Activated CD8-positive, alpha-beta memory T cell treated with anti-CD3 and anti-CD28 coated beads, Interleukin-2, amount 50 U/mL, for 24 hours (primary cell): ENCODE results near the gene PEX11B.
A peak's percentile ranks its signal among the peaks of the same experiment; 100 is the strongest.

Experiments
- DNase-seq: peaks from one replicate; pipeline ENCODE4 v3.0.0-alpha.2; 2020; ENCODE audit errors: extremely low read depth

The PEX11B gene

DNA sequence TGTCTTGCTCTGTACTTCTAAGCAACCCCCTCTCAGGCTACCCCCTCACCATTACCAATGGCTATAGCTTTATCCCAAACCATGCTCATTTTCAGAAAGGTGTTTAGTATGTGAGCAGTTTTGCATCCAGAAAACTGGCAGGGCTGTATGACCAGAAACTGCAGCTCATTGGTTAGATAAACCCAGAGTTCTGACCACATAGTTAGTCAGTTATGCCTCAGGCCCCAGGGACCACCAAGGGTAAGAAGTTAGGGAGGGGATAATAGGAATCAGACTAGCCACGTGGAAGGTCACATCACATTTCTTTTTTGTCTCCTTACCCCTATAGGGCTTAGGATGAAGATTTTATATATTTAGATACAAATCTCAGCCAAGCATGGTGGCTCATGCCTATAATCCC lies 9.9 kb downstream of the PEX11B start:
- no peak for DNase-seq

DNA sequence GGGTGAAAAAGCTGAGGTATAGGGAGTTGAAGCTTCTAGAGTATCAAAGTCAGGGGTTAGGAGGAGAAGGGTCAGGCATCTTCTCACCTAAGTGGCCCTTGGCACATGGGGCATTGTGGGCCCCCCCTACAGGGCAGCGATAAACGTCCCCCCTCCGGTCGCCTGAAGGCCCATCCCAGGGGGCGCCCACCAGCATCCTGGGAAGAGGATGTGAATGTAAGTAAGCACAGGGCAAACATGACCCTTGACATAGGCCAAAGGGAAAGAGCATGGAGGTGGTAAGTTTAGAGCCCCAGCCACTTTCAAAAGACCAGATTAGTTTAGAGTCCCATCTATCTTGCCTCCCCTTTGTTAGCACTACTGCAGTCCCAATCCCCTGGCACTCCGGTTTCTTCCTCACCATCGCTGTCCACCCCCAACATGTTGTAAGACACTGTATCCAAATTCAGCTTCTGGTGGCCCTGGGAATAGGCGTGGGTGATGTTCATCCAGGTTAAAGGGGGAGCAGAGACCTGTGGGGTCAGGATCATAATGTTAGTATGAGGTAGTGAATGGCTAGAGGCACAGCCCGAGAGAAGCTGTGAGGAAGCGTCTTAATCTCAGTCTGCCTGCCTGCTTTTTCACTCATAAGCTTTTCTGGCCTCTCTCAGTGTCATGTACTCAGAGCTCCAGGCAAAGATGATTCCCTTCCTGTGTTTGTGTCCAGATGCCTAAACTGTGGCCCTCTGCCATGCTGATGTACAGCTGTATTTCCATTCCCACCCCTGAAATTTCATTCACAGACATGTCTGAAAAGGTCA lies 11.4 kb downstream of the PEX11B start:
- DNase-seq: no peak

DNA sequence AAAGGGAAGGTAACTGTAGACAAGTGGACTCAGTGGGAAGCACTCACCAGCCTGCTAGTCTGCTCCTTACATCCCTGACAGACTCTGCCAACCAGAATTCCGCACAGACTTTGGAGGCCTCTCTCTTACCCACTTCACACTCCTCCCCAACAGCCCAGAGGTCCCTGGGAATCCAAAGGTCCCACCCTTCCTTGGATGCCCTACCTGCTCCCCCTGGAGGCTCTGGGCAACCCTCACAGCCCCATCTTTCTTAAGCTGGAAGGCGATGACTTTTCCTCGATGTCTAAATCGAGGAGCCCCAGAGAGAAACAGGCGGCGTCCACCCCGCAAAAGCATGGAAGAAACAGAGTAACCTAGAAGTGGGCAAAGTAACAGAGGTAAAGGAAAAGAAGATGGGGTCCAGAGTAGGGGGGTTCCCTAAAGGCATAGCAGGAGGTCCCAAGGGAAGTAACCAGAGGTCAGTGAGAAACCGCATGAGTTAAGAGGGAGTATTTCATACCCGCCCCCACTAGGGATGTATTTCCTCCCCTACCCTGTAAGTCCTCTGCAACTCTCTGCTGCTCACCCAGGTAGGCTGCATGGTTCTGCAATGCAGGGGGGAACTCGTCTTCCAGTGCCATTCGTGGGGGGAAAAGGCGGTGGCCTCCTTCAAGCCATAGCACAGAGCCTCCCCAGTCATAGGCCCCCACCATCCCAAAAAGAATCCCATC lies 17.1 kb downstream of the PEX11B start:
- DNase-seq: no peak

DNA sequence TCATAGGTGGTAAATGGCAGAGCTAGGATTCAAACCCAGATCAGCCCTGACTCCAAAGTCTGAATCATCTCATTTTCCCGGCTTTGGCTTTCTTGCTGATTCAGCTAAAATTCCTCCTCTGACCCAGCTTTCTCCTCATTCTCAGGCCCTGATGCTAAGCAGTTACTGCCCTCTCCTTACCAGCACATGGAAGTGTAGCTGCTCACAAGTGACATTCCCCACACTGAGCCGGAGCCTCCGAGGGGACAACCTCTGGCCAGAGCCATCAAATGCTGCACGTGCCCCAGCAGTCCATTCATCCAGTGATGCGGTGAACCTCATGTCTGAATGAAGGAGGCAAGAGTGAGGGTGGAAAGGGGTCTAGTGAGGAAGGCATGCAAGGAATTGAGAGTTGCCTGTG lies 19.8 kb downstream of the PEX11B start:
- no peak for DNase-seq

DNA sequence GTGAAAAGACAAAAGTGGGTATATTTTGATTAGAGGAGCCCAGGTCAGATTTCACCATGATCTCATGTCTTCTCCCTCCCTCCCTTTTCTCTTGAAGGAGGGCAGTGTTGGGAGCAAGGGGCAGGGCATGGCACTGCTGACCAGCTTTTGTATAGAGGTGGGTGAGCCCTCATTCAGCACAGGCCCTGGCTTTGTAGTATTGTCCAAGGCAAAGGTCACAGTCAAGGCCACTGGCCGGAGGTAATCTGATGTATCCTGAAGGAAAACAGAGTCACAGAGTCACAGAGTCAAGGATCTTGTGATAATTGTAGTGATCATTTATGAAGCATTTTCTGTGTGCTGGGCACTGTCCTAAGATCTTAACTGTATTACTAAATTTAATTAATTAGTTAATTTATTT lies 20.5 kb downstream of the PEX11B start:
- DNase-seq: no peak

DNA sequence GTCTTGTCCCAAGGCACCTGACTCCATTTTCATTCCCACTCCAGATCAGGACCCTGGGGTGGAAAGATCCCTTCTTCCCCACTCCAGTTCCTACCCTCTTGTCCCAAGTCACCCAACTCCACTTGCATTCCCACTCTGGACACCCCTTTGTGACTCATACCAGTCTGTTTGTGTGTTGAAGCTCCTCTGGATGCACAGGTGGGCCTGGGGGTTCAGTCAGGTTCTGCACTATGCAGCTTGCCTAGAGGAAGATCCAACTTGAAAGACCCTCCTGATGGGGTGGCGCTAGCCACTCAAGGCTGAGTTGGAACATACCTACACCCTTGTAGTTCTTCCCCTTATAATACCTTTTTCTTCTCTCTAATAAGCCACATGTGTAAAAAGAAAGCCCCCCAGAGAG lies 23.0 kb downstream of the PEX11B start:
- DNase-seq: no peak

DNA sequence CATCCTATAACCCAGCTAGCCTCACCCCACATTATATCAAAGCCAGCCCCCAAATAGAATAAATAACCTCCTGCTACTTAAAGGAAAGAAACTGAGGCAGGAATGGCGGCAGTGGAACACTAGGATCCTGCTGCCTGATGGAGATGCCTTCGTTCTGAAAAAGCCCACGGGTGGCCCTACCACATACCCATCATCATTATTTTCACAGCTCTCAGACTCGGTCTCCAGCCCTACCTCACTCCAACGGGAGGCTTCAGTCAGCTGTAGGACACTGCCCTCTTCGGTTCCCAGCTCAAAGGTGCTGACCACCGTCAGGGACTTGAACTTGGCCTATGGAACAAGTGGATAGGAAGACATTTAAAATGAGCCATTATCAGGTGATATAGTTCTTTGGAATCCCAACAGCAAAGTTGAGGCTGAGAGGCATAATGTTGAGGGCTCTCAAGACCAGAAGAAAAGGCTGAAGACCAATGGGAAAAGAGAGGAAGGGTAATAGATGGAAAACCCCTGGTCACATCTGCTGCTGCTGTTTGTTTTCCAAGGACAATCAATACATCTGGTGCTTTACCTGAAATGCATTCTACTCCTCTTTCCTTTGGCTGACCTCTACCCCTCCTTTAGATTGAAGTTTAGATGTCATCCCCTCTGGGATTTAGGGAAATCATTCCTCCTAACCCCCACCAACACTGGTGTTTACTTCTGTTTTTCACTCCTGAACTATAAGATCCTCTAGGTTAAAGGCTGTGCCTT lies 25.0 kb downstream of the PEX11B start:
- no peak for DNase-seq

DNA sequence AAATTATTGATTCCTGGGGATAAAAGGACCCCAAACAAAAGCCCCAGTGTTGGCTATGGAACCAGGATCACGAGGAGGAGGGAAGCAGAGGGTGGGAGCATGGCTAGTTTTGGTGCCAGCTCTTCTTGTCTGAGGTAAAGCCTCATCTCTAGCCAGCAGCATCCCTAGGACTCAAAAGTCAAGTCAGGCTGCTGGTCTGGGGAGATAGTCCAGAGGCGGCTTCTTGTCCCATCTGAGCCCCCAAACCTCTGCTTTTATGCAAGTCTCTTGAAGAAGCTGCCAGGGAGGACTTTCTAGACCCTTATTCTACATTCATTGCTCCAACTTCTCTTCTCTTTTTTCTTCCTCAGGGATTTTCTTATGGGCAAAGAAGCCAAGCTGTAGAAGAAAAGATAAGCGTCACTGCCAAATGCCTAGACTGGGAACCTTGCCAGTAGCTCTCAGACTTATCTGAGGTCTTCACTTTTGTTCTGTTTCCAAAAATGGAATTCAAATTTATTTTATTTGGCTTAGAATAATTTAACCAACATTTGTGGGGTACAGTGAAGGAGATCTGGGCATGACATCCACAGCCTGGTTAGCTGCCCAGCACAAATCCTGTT lies 25.9 kb downstream of the PEX11B start:
- DNase-seq: no peak

DNA sequence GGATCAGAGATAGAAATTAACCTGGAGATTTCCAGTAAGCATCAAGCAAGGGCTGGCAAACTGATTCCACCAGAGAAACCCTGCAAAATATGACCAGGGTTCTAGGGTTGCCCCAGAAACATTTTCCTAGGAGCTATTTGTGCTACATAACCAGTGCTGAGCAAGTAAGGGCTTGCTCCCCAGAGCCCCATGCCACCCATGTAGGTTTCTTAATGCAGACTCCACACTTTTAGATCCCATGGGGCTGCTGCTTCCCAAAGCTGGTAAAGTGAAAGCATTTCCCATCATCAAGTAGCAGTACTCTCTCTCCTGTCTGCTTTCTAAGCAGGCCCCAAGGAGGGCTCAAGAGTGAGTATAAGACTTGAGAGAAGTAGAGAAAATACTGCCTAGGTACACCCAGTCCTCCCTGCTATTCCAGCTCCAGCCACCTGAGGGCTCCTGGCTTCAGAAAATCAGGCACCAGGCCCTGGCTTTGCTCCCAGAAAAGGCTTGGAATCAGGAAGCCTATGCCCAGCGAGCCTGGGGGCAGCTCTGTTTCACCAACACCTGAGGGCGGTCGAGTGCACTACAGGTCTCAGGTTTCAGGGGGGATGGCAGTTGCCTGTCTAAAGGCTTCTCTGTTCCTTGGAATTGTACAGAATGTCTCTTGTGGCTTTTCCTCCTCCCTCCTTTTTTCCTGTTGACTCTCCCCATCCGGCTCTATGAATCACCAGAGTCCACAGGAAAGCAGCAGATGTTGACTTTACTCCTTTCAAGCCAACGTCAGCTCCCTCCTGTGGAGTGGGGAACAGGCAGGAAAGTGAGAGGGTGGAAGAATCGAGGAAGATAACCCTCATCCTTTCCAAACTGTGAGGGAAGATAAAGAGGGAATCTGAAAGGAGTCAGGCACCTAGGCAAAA lies 26.7 kb downstream of the PEX11B start:
- peak; percentile 12 for DNase-seq

DNA sequence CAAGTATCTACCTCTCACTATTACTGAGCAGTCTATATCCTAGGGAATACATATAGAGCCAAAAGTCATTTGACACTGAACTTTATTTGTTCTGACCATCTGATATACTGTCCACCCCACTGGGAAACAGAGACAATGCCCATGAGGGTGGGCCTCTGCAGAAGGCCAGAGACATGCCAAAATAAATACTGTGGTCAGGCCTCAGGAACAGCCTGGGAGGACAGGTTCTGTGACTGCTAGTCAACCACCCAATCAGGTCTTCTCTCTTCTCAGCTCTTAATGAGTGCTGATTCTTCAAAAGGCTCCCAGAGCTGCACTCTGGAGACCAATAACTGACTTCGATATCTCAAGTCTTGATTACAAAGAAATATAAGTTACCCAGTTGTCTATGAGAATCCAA lies 27.4 kb downstream of the PEX11B start:
- DNase-seq: no peak

DNA sequence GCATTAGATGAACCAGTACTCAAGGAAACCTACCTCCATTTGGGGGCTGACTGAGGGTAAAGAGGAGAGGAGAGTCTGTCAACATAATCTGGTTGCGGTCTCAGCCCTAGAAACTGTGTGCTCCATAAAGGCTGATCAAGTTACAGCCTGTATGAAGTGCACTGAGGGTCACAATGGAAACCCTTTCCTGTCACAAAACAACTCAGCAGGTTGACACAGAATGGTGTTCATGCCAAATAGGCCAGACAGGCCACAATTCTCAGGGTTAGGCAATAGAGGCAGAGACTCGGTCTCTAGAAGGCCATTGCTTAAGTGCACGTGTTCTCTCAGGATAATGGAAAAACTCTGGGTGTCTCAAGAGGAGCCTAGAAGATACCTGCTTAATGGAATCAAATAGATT lies 28.8 kb downstream of the PEX11B start:
- DNase-seq: no peak

DNA sequence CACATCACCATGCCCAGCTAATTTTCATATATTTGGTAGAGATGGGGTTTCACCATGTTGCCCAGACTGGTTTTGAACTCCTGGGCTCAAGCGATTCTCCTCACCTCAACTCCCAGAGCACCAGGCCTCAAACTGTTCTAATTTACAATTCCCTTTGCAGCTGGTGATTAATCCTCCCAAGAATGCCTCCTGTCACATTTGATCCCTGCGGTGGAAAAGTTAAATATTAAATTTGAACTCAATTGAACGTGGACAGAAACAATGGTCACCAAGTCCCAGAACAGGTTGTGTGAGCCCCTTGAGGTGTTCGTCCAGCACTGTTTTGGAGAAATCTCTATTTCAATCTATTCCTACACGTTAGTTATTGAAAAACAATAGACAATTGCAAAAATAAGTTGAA lies 30.9 kb downstream of the PEX11B start:
- no peak for DNase-seq

DNA sequence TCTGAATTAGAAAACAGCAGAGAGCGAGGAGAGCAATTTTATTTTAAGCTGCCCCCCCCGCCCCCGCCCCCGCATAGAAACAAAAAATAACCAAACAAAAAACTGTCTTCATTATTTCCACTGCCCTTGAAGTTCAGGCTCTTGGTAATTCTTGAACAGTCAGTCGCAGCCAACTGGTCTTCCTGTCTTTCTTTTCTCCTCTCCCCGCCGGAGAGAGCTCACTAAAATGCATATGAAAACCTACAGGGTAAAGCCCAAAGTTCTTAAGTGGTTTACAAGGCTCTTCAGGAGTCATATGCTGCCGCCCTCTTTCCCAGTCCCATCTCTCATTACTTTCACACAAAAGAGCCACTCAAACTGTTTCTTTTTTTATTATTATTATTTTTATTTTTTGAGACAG lies 31.7 kb downstream of the PEX11B start:
- DNase-seq: no peak

DNA sequence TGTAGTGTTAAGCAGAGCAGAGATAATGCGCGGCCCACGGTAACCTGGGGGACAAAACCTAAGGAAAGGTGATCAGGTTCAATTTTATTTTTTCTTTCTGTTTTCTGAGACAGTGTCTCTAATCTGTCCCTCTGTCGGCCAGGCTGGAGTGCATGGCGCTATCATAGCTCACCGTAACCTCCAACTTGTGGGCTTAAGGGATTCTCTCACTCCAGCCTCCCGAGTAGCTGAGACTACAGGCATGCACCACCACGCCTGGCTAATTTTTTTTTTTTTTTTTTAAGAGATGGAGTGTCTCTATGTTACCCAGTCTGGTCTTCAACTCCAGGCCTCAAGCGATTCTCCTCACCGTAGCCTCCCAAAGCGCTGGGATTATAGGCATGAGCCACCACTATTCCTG lies 32.1 kb downstream of the PEX11B start:
- DNase-seq: no peak

DNA sequence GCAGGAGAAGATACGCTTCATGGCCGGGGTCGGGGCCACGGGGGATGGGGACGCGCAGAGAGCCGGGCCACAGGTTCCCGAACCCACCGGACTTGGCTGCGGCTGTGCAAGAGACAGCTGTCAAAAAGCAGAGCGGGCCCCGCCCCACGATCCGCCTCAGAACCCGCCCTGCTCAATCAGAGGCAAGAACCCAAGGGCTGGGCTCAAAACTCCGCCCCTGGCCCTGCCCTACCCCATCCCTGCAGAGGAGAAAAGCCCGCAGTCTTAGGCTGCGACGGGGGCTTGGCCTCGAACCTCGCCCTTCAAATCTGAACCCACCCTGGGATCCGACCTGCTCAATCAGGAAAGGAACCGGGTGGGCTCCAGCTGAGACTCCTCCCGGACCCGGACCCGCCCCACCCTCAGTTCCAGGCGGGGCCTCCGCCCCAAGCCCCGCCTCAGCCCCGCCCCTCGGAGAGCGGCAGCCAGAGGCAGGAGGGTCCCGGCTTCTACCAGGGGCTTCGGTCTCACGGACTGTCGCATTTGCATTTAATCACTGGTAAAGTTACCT lies 32.7 kb downstream of the PEX11B start, which contains the start of gene ANKRD35:
ANKRD35 (minus strand) TSS at position 129 of the 550 bp plus-strand sequence; CDS start at position 21, 108 bp downstream.
- peak; percentile 75 for DNase-seq

DNA sequence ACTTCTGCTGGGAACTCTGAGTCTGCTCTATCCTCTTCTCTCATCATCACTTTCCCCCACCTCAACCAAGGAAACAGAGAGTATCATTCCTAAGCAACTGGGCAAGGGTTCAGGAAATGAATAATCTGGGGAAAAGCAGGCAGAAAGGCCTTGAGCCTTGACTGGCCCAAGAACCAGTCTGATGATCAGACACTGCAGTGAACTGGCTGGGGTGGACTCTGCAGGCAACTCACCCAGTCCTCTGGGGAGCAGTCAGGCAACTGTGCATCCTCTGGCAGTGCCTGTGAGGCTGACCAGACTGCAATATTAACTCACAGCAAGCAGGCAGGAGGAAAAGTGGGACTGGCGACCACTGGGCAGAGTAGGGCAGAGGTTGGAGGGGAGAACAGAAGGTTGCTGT lies 33.8 kb downstream of the PEX11B start:
- DNase-seq: no peak

DNA sequence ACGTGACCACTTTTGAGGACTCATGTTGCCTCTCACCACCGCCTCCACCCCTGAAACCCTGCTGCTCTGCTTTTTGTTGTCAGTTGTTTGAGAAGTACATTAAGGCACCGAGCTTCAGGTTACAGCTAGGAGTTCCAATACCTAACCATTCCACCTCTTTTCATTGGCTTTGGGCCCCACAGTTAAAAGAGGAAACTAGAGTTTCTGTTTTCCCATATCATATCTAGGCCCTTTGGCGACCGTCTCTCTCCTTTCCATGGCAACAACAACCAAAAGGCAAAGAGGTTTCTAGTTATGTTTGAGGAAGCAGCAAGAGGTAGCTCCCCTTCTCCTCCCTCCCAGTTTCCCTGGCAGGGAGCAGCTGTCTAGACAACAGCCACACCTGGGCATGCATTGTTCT lies 38.7 kb downstream of the PEX11B start:
- no peak for DNase-seq

DNA sequence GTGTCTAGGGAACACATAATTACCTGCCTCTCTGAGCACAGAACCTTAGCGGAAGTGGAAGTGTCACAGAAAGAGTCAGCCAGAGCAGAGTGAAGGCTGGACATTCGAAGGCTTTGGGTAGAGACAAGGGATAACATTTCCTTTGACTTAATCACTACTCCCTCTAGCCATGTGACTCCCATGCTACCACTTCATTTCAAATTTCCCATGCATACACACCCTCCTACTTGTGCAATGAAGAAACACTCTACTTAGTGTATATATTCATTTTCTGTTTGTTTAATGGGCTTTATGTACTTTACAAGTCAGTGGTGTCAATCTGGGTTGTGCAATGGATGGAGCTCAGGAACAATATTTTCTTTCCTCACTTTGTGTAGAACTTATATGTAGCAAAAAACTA lies 39.8 kb downstream of the PEX11B start:
- DNase-seq: no peak

DNA sequence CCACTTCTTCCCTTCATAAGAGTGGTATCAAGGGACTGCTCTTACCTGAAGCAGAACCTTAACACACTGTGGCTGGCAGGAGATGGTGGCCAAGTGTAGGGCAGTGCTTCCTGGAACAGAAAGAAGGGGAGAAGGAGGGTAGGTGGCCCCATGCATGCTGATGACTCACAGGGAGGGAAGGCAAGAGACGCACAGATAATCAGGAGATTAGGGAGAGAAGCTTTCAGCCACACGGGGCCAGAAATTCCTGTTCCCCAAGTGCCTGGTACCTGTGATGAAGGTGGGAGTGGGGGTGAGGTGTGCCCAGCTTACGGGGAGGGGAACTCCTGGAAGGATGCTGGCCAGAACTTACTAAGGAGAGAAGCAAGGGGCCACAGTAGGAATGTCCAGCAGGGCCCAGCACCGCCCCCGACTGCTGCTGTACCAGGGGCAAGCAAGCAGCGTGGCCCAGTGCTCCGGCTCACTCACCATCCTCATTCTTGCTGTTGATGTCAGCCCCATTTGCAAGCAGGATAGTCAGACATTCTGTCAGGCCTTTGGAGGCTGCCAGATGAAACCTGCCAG lies 40.5 kb downstream of the PEX11B start:
- DNase-seq: no peak

DNA sequence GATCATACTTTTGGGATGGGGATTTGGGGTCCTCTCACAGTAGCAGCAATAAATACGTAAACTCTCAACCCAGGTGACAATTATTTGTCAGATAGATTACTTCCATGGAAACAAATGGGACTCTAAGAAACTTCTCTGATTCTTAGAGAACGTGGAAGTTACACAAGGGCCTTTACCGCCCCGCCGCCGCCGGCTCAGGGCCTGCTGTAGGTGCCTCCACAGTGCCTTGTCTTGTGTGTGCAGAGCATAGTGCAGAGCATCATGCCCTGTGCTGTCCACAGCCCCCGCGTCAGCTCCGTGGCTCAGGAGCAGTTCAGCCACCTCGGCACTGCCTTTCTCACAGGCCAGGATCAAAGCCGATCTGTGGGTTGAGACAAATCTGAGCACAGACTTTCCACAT lies 43.9 kb downstream of the PEX11B start:
- no peak for DNase-seq
